Nephron (organoid): ENCODE data around the gene PIP4K2A.
A peak's percentile ranks its signal among the peaks of the same experiment; 100 is the strongest.

Experiments
- H3K27ac Mint-ChIP-seq, 3 experiments: 2 replicates each; pipeline ENCODE4 v1.8.0; 2020; ENCODE audit warnings: mixed read lengths in 3 of 3, mild to moderate bottlenecking in 2 of 3, moderate library complexity in 1 of 3
- H3K27me3 Mint-ChIP-seq: 2 replicates; pipeline ENCODE4 v1.8.0; 2021; ENCODE audit warnings: low read depth, mild to moderate bottlenecking, moderate library complexity, mixed read lengths
- H3K36me3 Mint-ChIP-seq: 2 replicates; pipeline ENCODE4 v1.8.0; 2020; ENCODE audit warnings: low read depth, mixed read lengths
- H3K4me1 Mint-ChIP-seq: 2 replicates; pipeline ENCODE4 v1.8.0; 2020; ENCODE audit warnings: mixed read lengths
- H3K4me3 Mint-ChIP-seq, 3 experiments: 2 replicates each; pipeline ENCODE4 v1.8.0; 2020; ENCODE audit warnings: mild to moderate bottlenecking in 3 of 3, mixed read lengths in 3 of 3, moderate library complexity in 2 of 3
- H3K9me3 Mint-ChIP-seq: 2 replicates; pipeline ENCODE4 v1.8.0; 2020; ENCODE audit warnings: mixed read lengths
- TF ChIP-seq, protein P1 (sequence below), 3 experiments: fragments of 200-600 bp; sonication (generic); IDR thresholded peaks; one replicate each; pipeline ENCODE4 v1.5.0; 2021; ENCODE audit warnings: antibody characterized with exemption in 3 of 3; ENCODE audit not compliant: unreplicated experiment in 3 of 3

PIP4K2A gene

DNA sequence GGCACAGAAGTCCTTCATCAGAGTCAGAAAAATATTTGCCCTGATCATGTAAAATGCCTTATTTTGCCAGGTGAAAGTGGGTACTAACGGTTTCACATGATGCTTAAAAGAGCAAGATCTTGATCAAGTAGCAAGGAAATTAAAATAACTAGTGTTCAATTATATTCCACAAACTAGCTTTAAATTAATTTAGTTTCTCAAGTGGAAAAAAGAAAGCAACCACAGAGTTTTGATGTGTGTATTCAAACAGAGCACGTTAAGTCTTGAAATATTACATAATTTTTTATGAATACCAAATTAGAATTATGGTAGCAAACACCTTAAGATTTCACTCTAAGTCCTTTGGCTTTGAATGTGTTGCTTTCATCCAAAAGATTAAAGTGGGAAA is 47.3 kb downstream of the PIP4K2A start:
- Mint-ChIP-seq H3K27ac (no peak overlapping the region), H3K4me1 (peaks cover 54% of the 10 kb centered on the region), H3K4me3 (no peak overlapping the region), H3K36me3 (no peaks in the 10 kb centered on the region), H3K9me3 (no peaks in the 10 kb centered on the region), H3K27me3 (no peaks in the 10 kb centered on the region)
- TF ChIP-seq, protein P1, sequence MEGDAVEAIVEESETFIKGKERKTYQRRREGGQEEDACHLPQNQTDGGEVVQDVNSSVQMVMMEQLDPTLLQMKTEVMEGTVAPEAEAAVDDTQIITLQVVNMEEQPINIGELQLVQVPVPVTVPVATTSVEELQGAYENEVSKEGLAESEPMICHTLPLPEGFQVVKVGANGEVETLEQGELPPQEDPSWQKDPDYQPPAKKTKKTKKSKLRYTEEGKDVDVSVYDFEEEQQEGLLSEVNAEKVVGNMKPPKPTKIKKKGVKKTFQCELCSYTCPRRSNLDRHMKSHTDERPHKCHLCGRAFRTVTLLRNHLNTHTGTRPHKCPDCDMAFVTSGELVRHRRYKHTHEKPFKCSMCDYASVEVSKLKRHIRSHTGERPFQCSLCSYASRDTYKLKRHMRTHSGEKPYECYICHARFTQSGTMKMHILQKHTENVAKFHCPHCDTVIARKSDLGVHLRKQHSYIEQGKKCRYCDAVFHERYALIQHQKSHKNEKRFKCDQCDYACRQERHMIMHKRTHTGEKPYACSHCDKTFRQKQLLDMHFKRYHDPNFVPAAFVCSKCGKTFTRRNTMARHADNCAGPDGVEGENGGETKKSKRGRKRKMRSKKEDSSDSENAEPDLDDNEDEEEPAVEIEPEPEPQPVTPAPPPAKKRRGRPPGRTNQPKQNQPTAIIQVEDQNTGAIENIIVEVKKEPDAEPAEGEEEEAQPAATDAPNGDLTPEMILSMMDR (IDR thresholded peaks at IDR 0.05; ENCODE audit: unreplicated experiment in 3 of 3), result no peak

DNA sequence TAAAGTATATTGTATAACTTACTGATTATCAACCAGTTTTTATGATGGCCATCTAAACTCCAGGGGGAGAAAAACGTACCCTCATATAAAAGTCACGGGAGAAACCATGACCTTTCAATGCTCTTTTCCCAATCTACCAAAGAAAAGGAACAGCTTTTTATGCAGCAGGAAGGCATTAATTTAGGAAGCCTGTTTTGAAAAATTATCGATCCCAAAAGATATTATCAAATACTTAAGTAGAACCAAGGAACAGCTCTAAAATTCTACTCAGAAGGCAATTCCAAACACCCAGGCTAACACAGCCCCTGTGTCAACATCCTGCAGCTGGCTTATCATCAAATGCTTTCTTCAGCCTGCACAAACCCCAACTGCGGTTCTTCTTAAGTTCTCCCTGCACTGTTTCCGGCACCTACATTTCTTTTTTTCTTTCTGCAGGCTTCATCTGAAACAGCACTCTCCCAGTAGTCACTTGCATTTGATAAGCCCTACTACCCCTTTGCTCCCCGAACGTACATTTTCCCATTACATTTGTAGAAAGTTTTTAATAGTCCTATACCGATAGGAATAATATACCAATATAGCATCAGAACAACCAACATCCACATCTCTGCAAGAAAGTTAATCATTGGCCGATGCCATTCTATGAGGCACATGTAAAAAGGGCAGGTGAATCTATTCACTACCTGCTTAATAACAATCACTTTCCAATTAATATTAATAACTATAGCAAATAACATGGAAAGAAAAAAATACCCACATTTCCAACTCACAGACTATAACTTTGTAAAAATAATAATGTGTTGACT is 47.9 kb downstream of the PIP4K2A start:
- TF ChIP-seq, protein P1 (IDR thresholded peaks at IDR 0.05; ENCODE audit: unreplicated experiment in 3 of 3), result no peak
- Mint-ChIP-seq H3K4me3 (no peak overlapping the region), H3K27ac (peak overlapping the region in 2 of 3 experiments; percentile 7 to 13), H3K27me3 (no peaks in the 10 kb centered on the region), H3K4me1 (peaks cover 55% of the 10 kb centered on the region), H3K36me3 (no peaks in the 10 kb centered on the region), H3K9me3 (no peaks in the 10 kb centered on the region)

DNA sequence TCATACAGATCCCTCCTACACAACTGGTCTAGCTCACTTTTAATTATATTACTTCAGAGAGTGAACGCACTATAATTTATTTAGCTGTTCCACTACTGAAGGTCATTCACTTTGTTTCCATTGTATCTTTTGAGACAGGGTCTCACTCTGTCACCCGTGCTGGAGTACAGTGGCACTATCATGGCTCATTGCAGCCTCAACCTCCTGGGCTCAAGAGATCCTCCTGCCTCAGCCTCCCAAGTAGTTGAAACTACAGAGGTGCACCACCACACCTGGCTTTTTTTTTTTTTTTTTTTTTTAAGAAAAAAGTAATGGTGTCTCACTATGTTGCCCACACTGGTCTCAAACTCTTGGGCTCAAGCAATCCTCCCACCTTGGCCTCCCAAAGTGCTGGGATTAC is 49.0 kb downstream of the PIP4K2A start:
- Mint-ChIP-seq H3K27ac (no peak overlapping the region), H3K4me3 (no peak overlapping the region), H3K4me1 (peaks cover 52% of the 10 kb centered on the region), H3K36me3 (no peaks in the 10 kb centered on the region), H3K9me3 (no peaks in the 10 kb centered on the region), H3K27me3 (no peaks in the 10 kb centered on the region)
- TF ChIP-seq, protein P1 (IDR thresholded peaks at IDR 0.05; ENCODE audit: unreplicated experiment in 3 of 3), result no peak

DNA sequence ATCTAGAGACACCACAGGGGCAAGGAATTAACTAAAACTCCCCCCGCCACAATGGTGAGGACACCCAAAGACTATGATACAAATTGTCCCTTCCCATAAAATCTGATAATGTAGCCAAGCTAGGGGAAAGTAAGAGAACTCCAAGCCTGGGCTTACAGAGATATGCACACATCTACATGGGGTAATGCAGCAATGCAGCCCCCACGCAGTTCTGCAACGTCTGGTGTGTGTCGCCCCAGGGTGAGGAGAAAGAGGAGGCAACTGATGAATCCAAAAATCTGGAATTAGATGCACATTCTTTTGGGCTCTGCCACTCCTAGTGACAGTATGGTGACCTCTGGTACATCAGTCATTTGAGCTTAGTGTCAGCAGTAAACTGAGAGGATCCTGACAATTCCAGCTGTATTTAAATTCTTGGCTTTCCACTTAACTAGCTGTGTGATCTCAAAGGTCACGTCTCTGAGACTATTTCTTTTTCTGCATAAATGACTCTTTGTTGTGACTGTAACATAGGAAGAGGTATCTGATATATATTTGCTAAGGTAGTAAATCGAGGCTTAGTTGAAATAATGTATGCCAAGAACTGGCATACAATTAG is 51.5 kb downstream of the PIP4K2A start:
- H3K27ac Mint-ChIP-seq, result peak overlapping the region; percentile 4 to 57 (median 29)
- no peaks in the 10 kb centered on the region for H3K36me3 Mint-ChIP-seq
- peaks cover 61% of the 10 kb centered on the region for H3K4me1 Mint-ChIP-seq
- no peak overlapping the region for H3K4me3 Mint-ChIP-seq
- TF ChIP-seq, protein P1 (IDR thresholded peaks at IDR 0.05; ENCODE audit: unreplicated experiment in 3 of 3), result no peak
- peaks cover 4% of the 10 kb centered on the region for H3K27me3 Mint-ChIP-seq
- no peaks in the 10 kb centered on the region for H3K9me3 Mint-ChIP-seq

DNA sequence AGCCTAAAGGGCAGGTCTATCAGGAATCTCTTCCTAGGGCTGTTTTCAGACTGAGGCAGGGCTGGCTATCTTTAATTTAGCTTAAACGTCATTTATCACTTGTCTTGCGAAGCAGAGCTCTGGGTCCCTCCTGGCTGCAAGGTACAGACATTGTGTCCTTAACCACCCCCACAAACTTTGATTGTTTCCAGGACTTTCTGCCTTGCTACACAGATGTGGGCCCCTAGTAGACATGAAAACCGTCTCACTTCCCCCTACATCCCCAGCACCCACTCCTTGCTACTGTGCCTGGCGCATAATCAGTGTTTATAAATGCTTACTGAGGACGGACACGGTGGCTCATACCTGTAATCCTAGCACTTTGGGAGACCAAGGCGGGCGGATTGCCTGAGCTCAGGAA is 54.5 kb downstream of the PIP4K2A start:
- TF ChIP-seq, protein P1 (IDR thresholded peaks at IDR 0.05; ENCODE audit: unreplicated experiment in 3 of 3), result no peak
- Mint-ChIP-seq H3K27me3 (peaks cover 4% of the 10 kb centered on the region), H3K4me3 (no peak overlapping the region), H3K9me3 (no peaks in the 10 kb centered on the region), H3K27ac (peak overlapping the region in 2 of 3 experiments; percentile 12 to 44), H3K4me1 (peaks cover 77% of the 10 kb centered on the region), H3K36me3 (no peaks in the 10 kb centered on the region)
